OCI-LY3 (cell line): ENCODE measurements around the gene CMIP.

Experiments used
- H2AFZ ChIP-seq: fragments of 200-600, 300-600 bp; shearing (Covaris generic); 2 replicates; pipeline ENCODE4 v1.6.0; 2014; ENCODE audit warnings: antibody characterized with exemption, low read depth, low read length
- H3K27ac ChIP-seq: fragments of 200-600, 300-600 bp; sonication (generic); 2 replicates; pipeline ENCODE4 v1.5.1; 2014; ENCODE audit warnings: mild to moderate bottlenecking, low read length, moderate library complexity, mixed read lengths
- H3K27me3 ChIP-seq: fragments of 200-600, 300-600 bp; sonication (generic); 2 replicates; pipeline ENCODE4 v1.6.1; 2014; ENCODE audit warnings: low read depth, low read length, mixed read lengths
- H3K36me3 ChIP-seq: fragments of 200-600, 300-600 bp; sonication (generic); replicated peaks from 2 replicates; pipeline ENCODE3; 2014; ENCODE audit warnings: low read depth, low read length, mixed read lengths
- H3K4me1 ChIP-seq: fragments of 300-600, 200-600 bp; sonication (generic); 2 replicates; pipeline ENCODE4 v1.6.1; 2014; ENCODE audit warnings: low read length, mixed read lengths
- H3K4me2 ChIP-seq: fragments of 200-600, 300-600 bp; sonication (generic); 2 replicates; pipeline ENCODE4 v1.6.1; 2014; ENCODE audit warnings: low read length, mixed read lengths
- H3K4me3 ChIP-seq: fragments of 300-600, 200-600 bp; sonication (generic); 2 replicates; pipeline ENCODE4 v1.5.1; 2014; ENCODE audit warnings: antibody characterized with exemption, mild to moderate bottlenecking, low read length, moderate library complexity
- H3K79me2 ChIP-seq: fragments of 300-600, 200-600 bp; shearing (Covaris generic); 2 replicates; pipeline ENCODE4 v1.6.1; 2014; ENCODE audit warnings: mild to moderate bottlenecking, low read length, mixed read lengths
- H3K9ac ChIP-seq: fragments of 300-600, 200-600 bp; shearing (Covaris generic); 2 replicates; pipeline ENCODE4 v1.6.0; 2014; ENCODE audit warnings: mild to moderate bottlenecking, low read length, moderate library complexity
- H3K9me3 ChIP-seq: fragments of 200-600, 300-600 bp; shearing (Covaris generic); 2 replicates; pipeline ENCODE4 v1.6.1; 2014; ENCODE audit warnings: low read length, mixed read lengths; ENCODE audit not compliant: insufficient read depth
- H4K20me1 ChIP-seq: fragments of 200-600, 300-600 bp; sonication (generic); 2 replicates; pipeline ENCODE4 v1.6.1; 2016; ENCODE audit warnings: low read length, mixed read lengths; ENCODE audit not compliant: insufficient read depth
- CTCF ChIP-seq: fragments of 200-600, 300-600 bp; sonication (generic); IDR thresholded peaks from 2 replicates; pipeline ENCODE4 v1.5.1; 2014; ENCODE audit warnings: antibody characterized with exemption, low read length, low read depth
- EZH2phosphoT487 ChIP-seq: fragments of 200-600 bp; shearing (Covaris generic); IDR thresholded peaks from 2 replicates; pipeline ENCODE4 v1.6.1; 2018; ENCODE audit warnings: antibody characterized with exemption, mixed run types, low read depth

CMIP gene

GRCh38 chr16:81657224-81657623 lies 212.6 kb downstream of the CMIP start:
- H4K20me1 ChIP-seq: peaks cover 38% of the 10 kb centered on the region
- peak overlapping the region; percentile 6; the same call in 1 of the 2 replicates for H3K9ac ChIP-seq
- H3K79me2 ChIP-seq: peaks cover 4% of the 10 kb centered on the region
- peaks cover 33% of the 10 kb centered on the region for H3K36me3 ChIP-seq
- H3K4me3 ChIP-seq: peak overlapping the region; percentile 17
- H2AFZ ChIP-seq: no peak overlapping the region
- H3K9me3 ChIP-seq: no peaks in the 10 kb centered on the region
- H3K27me3 ChIP-seq: no peaks in the 10 kb centered on the region
- peaks cover 50% of the 10 kb centered on the region for H3K4me1 ChIP-seq
- peak overlapping the region; percentile 65 for H3K4me2 ChIP-seq
- no peak overlapping the region for H3K27ac ChIP-seq
- TF ChIP-seq EZH2phosphoT487: no peak
- TF ChIP-seq CTCF: no peak

- H3K9ac ChIP-seq: peak overlapping the region; percentile 6; the same call in 1 of the 2 replicates
- H3K27me3 ChIP-seq: no peaks in the 10 kb centered on the region
- TF ChIP-seq EZH2phosphoT487: no peak
- no peak for TF ChIP-seq CTCF
- H4K20me1 ChIP-seq: peaks cover 38% of the 10 kb centered on the region
- H3K4me2 ChIP-seq: peak overlapping the region; percentile 65
- H3K4me3 ChIP-seq: peak overlapping the region; percentile 17
- H3K27ac ChIP-seq: no peak overlapping the region
- peaks cover 33% of the 10 kb centered on the region for H3K36me3 ChIP-seq
- no peaks in the 10 kb centered on the region for H3K9me3 ChIP-seq
- peaks cover 45% of the 10 kb centered on the region for H3K4me1 ChIP-seq
- no peak overlapping the region for H2AFZ ChIP-seq
- H3K79me2 ChIP-seq: peaks cover 4% of the 10 kb centered on the region
These were observed 213.2 kb downstream of the CMIP start for GRCh38 chr16:81657781-81658180.

- Histone ChIP-seq H3K27ac (no peak overlapping the region), H2AFZ (no peak overlapping the region), H4K20me1 (peaks cover 33% of the 10 kb centered on the region), H3K27me3 (no peaks in the 10 kb centered on the region), H3K4me1 (peaks cover 39% of the 10 kb centered on the region), H3K79me2 (peaks cover 4% of the 10 kb centered on the region), H3K36me3 (peaks cover 30% of the 10 kb centered on the region), H3K9ac (no peak overlapping the region), H3K4me3 (no peak overlapping the region), H3K9me3 (no peaks in the 10 kb centered on the region), H3K4me2 (no peak overlapping the region)
- TF ChIP-seq EZH2phosphoT487: no peak
- TF ChIP-seq CTCF: no peak
These were observed 213.8 kb downstream of the CMIP start for GRCh38 chr16:81658373-81658772.

GRCh38 chr16:81659249-81659648 lies 214.6 kb downstream of the CMIP start:
- H3K36me3 ChIP-seq: peaks cover 26% of the 10 kb centered on the region
- TF ChIP-seq EZH2phosphoT487 (no peak), CTCF (no peak)
- H3K9me3 ChIP-seq: no peaks in the 10 kb centered on the region

More at GRCh38 chr16:81659249-81659648, 214.6 kb downstream of the CMIP start:
- peaks cover 34% of the 10 kb centered on the region for H3K4me1 ChIP-seq
- no peak overlapping the region for H2AFZ ChIP-seq
- H3K4me2 ChIP-seq: no peak overlapping the region
- no peak overlapping the region for H3K4me3 ChIP-seq
- no peaks in the 10 kb centered on the region for H3K27me3 ChIP-seq
- peaks cover 33% of the 10 kb centered on the region for H4K20me1 ChIP-seq
- no peak overlapping the region for H3K27ac ChIP-seq
- peaks cover 4% of the 10 kb centered on the region for H3K79me2 ChIP-seq
- H3K9ac ChIP-seq: no peak overlapping the region
